Measurements from ENCODE around the gene NMT1.

DNA sequence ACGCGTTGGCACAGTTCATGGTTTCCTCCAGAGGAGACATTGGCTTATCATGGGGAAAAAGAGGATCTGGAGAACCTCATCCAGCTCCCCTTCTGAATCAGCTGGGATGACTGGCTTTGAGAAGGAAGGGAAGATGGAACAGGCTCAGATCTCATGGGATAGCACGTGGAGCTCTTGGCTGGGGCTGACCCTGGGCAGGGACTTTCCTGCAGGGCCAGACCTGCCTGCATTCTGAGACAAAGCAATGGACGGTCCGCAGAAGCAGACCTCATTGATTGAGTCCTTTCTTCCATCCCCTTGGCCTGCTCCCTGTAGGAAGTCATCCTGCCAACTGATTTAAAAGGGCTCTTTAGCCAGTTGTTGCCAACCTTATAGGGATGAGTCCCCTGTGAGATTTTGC lies 45.0 kb downstream of the NMT1 start:
- no peak for TF ChIP-seq POLR2AphosphoS5 (IDR thresholded peaks at IDR 0.05; ENCODE audit: low read depth)
- TF ChIP-seq, protein P1, sequence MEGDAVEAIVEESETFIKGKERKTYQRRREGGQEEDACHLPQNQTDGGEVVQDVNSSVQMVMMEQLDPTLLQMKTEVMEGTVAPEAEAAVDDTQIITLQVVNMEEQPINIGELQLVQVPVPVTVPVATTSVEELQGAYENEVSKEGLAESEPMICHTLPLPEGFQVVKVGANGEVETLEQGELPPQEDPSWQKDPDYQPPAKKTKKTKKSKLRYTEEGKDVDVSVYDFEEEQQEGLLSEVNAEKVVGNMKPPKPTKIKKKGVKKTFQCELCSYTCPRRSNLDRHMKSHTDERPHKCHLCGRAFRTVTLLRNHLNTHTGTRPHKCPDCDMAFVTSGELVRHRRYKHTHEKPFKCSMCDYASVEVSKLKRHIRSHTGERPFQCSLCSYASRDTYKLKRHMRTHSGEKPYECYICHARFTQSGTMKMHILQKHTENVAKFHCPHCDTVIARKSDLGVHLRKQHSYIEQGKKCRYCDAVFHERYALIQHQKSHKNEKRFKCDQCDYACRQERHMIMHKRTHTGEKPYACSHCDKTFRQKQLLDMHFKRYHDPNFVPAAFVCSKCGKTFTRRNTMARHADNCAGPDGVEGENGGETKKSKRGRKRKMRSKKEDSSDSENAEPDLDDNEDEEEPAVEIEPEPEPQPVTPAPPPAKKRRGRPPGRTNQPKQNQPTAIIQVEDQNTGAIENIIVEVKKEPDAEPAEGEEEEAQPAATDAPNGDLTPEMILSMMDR (conservative IDR thresholded peaks at IDR 0.05; ENCODE audit: low read depth in 2 of 2) = no peak
